Femur (tissue), 1 donor: ENCODE data around the gene TSPAN32.

Source experiments
- DNase-seq: peaks from one replicate; pipeline ENCODE4 v3.0.0-alpha.2; 2017

TSPAN32 gene

GRCh38 chr11:2301631-2302305 lies at the start of gene TSPAN32, which contains the start of gene C11orf21:
Gene TSPAN32, plus strand, starts transcription at chr11:2302013. Its CDS starts 137 bp downstream, at chr11:2302150.
Gene C11orf21, minus strand, starts transcription at chr11:2301918. Its CDS starts 110 bp downstream, at chr11:2301808.
- DNase-seq: peak; percentile 85

- DNase-seq: no peak
Observed at GRCh38 chr11:2252018-2252417, 49.8 kb upstream of the TSPAN32 start.

GRCh38 chr11:2256293-2256913 lies 45.4 kb upstream of the TSPAN32 start:
- no peak for DNase-seq

GRCh38 chr11:2256951-2257700 lies 44.7 kb upstream of the TSPAN32 start:
- peak; percentile 15 for DNase-seq

- DNase-seq: peak; percentile 13
Observed at GRCh38 chr11:2258501-2259465, 43.0 kb upstream of the TSPAN32 start.

- DNase-seq: peak; percentile 9
Observed at GRCh38 chr11:2259466-2259830, 42.4 kb upstream of the TSPAN32 start.

GRCh38 chr11:2259897-2260451 lies 41.8 kb upstream of the TSPAN32 start:
- DNase-seq: peak; percentile 14

- no peak for DNase-seq
Observed at GRCh38 chr11:2260491-2261364, 41.1 kb upstream of the TSPAN32 start.

GRCh38 chr11:2261436-2262230 lies 40.2 kb upstream of the TSPAN32 start:
- no peak for DNase-seq

- DNase-seq: no peak
Observed at GRCh38 chr11:2262301-2263070, 39.3 kb upstream of the TSPAN32 start.

- no peak for DNase-seq
Observed at GRCh38 chr11:2263071-2263565, 38.7 kb upstream of the TSPAN32 start.

GRCh38 chr11:2263724-2264360 lies 38.0 kb upstream of the TSPAN32 start:
- DNase-seq: no peak

- DNase-seq: no peak
Observed at GRCh38 chr11:2264366-2265053, 37.3 kb upstream of the TSPAN32 start.

GRCh38 chr11:2265396-2265795 lies 36.4 kb upstream of the TSPAN32 start:
- DNase-seq: no peak

- DNase-seq: no peak
Observed at GRCh38 chr11:2265854-2266585, 35.8 kb upstream of the TSPAN32 start.

GRCh38 chr11:2266586-2267305 lies 35.1 kb upstream of the TSPAN32 start:
- DNase-seq: no peak
